Dermis microvascular lymphatic vessel endothelial cell (primary cell): Measurements from ENCODE around the gene PCDHB8. TPM values are rescaled to one million over a fixed set of nuclear protein-coding genes. Genes with fewer than 3 reads are reported as not detected.
"Not testable (repeated sequence)": the region's sequence is repeated elsewhere in the genome, so short reads cannot be mapped to it uniquely, and the experiment has no call there.

Experiments
- DNase-seq, 2 donors: peaks; one replicate each; pipeline versions ENCODE4 v3.0.0 to v3.0.0-alpha.2; 2010; ENCODE audit warnings: low read depth in 2 of 2
- total RNA-seq: library from RNA; depleted of rRNA; stranded (reverse); fragments of >200 nt; gene quantifications from 2 replicates; pipeline ENCODE4 v1.2.1, GENCODE V29; 2014

Gene PCDHB8
- total RNA-seq, result 0.38 and 0.51 TPM in 2 replicates

DNA sequence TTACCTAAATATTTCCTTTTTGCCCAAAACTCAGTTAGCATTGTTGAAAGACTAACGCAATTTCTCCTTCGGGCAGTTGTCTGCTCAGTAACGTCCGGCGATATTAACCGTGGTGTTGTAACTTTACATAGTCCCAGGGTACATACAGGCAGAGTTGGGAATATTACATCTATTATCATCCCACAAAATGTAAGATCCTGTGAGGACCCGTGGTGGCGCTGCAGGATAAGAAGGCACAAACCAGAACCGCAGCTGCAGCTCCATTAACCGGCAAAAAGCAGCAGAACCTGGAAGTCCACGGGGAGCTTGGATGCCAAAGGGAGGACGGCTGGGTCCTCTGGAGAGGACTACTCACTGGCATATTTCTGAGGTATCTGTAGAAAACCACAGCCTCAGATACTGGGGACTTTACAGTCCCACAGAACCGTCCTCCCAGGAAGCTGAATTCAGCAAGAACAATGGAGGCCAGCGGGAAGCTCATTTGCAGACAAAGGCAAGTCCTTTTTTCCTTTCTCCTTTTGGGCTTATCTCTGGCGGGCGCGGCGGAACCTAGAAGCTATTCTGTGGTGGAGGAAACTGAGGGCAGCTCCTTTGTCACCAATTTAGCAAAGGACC lies at the start of gene PCDHB8:
Gene PCDHB8 (plus strand): TSS at position 214 of the 615 bp plus-strand sequence. CDS start 245 bp downstream, at position 459.
- not testable (repeated sequence) for DNase-seq

DNA sequence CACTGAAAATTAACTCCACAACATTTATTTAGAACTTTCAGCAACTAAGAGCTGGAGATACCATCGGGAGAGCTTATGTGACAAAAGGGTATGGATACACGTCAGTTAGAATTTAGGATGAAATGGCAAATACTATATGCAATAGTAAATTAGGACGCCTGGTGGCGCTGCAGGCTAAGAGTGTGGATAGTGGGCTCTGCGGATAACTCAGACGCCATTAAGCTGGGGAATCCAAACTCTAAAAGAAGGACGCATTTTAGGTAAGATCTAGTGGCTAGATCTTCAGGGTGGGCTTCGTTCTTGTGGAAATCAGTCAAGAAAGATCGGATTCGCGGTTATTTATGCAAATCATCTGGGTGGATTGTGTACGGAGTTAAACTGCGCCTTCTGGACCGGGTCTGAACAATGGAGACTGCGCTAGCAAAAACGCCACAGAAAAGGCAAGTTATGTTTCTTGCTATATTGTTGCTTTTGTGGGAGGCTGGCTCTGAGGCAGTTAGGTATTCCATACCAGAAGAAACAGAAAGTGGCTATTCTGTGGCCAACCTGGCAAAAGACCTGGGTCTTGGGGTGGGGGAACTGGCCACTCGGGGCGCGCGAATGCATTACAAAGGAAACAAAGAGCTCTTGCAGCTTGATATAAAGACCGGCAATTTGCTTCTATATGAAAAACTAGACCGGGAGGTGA lies 42.4 kb upstream of the PCDHB8 start, which contains the start of gene PCDHB5:
Gene PCDHB5 (plus strand): TSS at position 177 of the 688 bp plus-strand sequence. CDS start 229 bp downstream, at position 406.
- DNase-seq, result peak in 1 of 2 donors; percentile 33

DNA sequence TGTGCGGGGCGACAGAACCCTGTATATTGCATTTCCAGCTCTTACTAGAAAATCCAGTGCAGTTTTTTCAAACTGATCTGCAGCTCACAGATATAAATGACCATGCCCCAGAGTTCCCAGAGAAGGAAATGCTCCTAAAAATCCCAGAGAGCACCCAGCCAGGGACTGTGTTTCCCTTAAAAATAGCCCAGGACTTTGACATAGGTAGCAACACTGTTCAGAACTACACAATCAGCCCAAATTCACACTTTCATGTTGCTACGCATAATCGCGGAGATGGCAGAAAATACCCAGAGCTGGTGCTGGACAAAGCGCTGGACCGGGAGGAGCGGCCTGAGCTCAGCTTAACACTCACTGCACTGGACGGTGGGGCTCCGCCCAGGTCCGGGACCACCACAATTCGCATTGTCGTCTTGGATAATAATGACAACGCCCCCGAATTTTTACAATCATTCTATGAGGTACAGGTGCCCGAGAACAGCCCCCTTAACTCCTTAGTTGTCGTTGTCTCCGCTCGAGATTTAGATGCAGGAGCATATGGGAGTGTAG lies 41.8 kb upstream of the PCDHB8 start:
- no peak for DNase-seq

GRCh38 chr5:141137346-141137745 lies 40.2 kb upstream of the PCDHB8 start:
- DNase-seq, result not testable (repeated sequence)

GRCh38 chr5:141149812-141150211 lies 27.8 kb upstream of the PCDHB8 start, which contains the start of gene PCDHB6:
Gene PCDHB6 (plus strand): TSS chr5:141150057. CDS start chr5:141150258, 201 bp downstream.
- peak; percentile 6 to 35 for DNase-seq

DNA sequence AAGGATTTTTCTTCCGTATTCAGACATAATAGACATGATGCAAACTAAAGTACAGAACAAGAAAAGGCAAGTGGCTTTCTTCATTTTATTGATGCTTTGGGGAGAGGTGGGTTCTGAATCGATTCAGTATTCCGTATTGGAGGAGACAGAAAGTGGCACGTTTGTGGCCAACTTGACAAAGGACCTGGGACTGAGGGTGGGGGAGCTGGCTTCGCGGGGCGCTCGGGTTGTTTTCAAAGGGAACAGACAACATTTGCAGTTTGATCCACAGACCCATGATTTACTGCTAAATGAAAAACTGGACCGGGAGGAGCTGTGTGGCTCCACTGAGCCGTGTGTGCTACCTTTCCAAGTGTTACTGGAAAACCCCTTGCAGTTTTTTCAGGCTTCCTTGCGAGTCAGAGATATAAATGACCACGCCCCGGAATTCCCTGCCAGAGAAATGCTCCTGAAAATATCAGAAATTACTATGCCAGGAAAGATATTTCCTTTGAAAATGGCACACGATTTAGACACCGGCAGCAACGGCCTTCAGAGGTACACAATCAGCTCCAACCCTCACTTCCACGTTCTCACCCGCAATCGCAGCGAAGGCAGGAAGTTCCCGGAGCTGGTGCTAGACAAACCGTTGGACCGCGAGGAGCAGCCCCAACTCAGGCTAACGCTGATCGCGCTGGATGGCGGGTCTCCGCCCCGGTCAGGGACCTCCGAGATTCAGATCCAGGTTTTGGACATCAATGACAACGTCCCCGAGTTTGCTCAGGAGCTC lies 27.2 kb upstream of the PCDHB8 start:
- DNase-seq, result no peak

DNA sequence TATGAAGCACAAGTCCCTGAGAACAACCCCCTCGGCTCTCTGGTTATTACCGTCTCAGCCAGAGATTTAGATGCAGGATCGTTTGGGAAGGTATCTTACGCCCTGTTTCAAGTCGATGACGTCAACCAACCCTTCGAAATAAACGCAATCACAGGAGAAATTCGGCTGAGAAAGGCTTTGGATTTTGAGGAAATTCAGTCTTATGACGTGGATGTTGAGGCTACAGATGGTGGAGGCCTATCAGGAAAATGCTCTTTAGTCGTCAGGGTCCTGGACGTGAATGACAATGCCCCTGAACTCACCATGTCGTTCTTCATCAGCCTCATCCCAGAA lies 26.6 kb upstream of the PCDHB8 start:
- DNase-seq, result no peak

DNA sequence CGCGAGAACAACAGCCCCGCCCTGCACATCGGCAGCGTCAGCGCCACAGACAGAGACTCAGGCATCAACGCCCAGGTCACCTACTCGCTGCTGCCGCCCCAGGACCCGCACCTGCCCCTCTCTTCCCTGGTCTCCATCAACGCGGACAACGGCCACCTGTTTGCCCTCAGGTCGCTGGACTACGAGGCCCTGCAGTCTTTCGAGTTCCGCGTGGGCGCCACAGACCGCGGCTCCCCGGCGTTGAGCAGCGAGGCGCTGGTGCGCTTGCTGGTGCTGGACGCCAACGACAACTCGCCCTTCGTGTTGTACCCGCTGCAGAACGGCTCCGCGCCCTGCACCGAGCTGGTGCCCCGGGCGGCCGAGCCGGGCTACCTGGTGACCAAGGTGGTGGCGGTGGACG lies 26.0 kb upstream of the PCDHB8 start:
- not testable (repeated sequence) for DNase-seq

- not testable (repeated sequence) for DNase-seq
Measured at GRCh38 chr5:141152096-141152495, 25.5 kb upstream of the PCDHB8 start.

DNA sequence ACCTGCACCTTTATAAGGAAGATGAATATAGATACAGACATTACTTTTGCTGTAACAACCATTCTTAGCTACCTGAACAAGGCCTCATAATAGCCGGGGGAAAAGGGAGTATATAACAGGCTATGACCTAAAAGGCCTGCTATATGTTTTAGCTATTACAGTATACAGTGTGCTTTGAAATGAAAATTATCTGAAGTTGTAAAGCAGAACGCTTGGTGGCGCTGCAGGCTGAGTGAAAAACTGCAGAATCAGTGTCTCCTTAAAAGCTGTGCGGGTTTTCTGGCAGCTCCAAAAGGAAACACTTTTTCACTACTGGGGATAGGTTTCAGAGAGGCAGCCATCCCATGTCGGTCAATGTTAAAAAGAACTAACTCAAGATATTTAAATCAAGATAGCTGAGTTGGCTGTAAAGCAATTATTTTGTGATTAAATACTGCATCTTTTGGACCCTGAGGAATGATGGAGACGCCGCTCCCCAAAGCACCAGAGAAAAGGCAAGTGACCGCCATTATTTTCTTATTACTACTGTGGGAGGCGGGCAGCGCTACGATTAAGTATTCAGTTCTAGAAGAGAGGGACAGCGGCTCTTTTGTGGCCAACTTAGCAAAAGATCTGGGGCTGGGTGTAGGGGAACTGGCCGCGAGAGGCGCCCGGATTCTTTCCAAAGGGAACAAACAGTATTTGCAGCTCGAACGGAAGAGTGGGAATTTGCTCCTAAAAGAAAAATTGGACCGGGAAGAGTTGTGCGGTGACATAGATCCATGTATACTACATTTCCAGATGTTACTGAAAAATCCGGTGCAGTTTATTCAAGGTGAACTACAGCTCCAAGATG lies 21.8 kb upstream of the PCDHB8 start:
- DNase-seq, result no peak

GRCh38 chr5:141157356-141157755 lies 20.2 kb upstream of the PCDHB8 start:
- not testable (repeated sequence) for DNase-seq

DNA sequence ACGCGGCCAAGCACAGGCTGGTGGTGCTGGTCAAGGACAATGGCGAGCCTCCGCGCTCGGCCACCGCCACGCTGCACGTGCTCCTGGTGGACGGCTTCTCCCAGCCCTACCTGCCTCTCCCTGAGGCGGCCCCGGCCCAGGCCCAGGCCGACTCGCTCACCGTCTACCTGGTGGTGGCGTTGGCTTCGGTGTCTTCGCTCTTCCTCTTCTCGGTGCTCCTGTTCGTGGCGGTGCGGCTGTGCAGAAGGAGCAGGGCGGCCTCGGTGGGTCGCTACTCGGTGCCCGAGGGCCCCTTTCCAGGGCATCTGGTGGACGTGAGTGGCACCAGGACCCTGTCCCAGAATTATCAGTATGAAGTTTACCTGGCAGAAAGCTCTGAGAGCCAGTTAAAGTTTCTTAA lies 19.7 kb upstream of the PCDHB8 start:
- not testable (repeated sequence) for DNase-seq

GRCh38 chr5:141172381-141173204 lies 5.0 kb upstream of the PCDHB8 start, which contains the start of gene PCDHB7:
Gene PCDHB7 (plus strand): TSS chr5:141172644. CDS start chr5:141172836, 192 bp downstream.
- DNase-seq, result peak in 1 of 2 donors; percentile 35

GRCh38 chr5:141174291-141175104 lies 3.1 kb upstream of the PCDHB8 start:
- not testable (repeated sequence) for DNase-seq

GRCh38 chr5:141175933-141176332 lies 1.7 kb upstream of the PCDHB8 start:
- no peak for DNase-seq

GRCh38 chr5:141179371-141179770 lies 1.8 kb downstream of the PCDHB8 start:
- not testable (repeated sequence) for DNase-seq

- DNase-seq, result not testable (repeated sequence)
Measured at GRCh38 chr5:141179876-141180275, 2.3 kb downstream of the PCDHB8 start.

GRCh38 chr5:141180313-141180712 lies 2.7 kb downstream of the PCDHB8 start:
- DNase-seq, result no peak

DNA sequence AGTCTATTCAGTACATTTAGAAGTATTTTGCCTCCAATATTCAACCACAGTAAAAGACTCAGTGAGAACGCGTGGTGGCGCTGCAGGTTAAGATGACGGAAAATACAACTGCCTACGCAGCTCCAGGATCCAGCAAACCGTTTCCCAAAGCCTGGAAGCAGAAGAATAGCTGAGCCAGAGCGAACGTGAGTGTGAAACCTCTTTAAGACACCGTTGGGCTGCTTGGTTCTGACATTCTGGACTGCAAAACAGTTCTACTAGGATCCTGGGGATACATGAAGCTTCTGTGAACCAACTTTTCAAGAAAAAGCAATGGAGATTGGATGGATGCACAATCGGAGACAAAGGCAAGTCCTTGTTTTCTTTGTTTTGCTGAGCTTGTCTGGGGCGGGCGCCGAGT lies 4.7 kb downstream of the PCDHB8 start, which contains the start of gene PCDHB16:
Gene PCDHB16 (plus strand): TSS at position 140 of the 400 bp plus-strand sequence. CDS start 173 bp downstream, at position 313.
- DNase-seq, result peak; percentile 14 to 24
